SH-SY5Y (cell line): ENCODE data around the gene PLB1.

Experiments
- GATA2 ChIP-seq: IDR thresholded peaks from 2 replicates; pipeline ENCODE4 v1.6.1; 2011; ENCODE audit warnings: mild to moderate bottlenecking, low read depth, low read length
- GATA3 ChIP-seq: IDR thresholded peaks from 2 replicates; pipeline ENCODE4 v1.6.1; 2011; ENCODE audit warnings: low read depth, mild to moderate bottlenecking, low read length, moderate library complexity

- TF ChIP-seq GATA2 (no peak), GATA3 (no peak)
Measured at GRCh38 chr2:28506112-28506910, 10.5 kb downstream of the PLB1 start.
